Occipital lobe (tissue), 2 donors: ENCODE results near the gene OR4F17. TPM values are rescaled to one million over a fixed set of nuclear protein-coding genes. Genes with fewer than 3 reads are reported as not detected.
"Not testable (repeated sequence)": the region's sequence is repeated elsewhere in the genome, so short reads cannot be mapped to it uniquely, and the experiment has no call there.

ENCODE experiments used
- DNase-seq: peaks from one replicate; lab custom pipeline; 2025; lab: John Stamatoyannopoulos, UW
- total RNA-seq: library from RNA; depleted of rRNA; stranded (reverse); fragments of >200 nt; gene quantifications from one replicate; pipeline ENCODE4 v1.2.3, GENCODE V29; 2014

Gene OR4F17
- total RNA-seq: not detected

GRCh38 chr19:106804-107203 is at the start of gene OR4F17:
TSS of gene OR4F17 (plus strand) at chr19:107104. CDS start at chr19:110679, 3,575 bp downstream.
- not testable (repeated sequence) for DNase-seq

GRCh38 chr19:70793-71192 is 36.1 kb upstream of the OR4F17 start:
- not testable (repeated sequence) for DNase-seq

- not testable (repeated sequence) for DNase-seq
These were observed 24.0 kb upstream of the OR4F17 start for GRCh38 chr19:82864-83263.

GRCh38 chr19:83626-84025 is 23.3 kb upstream of the OR4F17 start:
- DNase-seq: not testable (repeated sequence)

GRCh38 chr19:90678-91077 is 16.2 kb upstream of the OR4F17 start:
- not testable (repeated sequence) for DNase-seq

- DNase-seq: not testable (repeated sequence)
These were observed 12.1 kb upstream of the OR4F17 start for GRCh38 chr19:94794-95193.

GRCh38 chr19:97647-98046 is 9.3 kb upstream of the OR4F17 start:
- not testable (repeated sequence) for DNase-seq

- not testable (repeated sequence) for DNase-seq
These were observed 13.7 kb downstream of the OR4F17 start for GRCh38 chr19:120443-121140.

Other genes with a start within 250 kb of the OR4F17 start
- gene PLPP2, start 184.3 kb downstream of the OR4F17 start, total RNA-seq: 0.62 TPM
- gene MIER2, start 237.7 kb downstream of the OR4F17 start, total RNA-seq: 5.3 TPM